Neural progenitor cell (in vitro differentiated cells): ENCODE data around the gene GPR132. TPM values are rescaled to one million over a fixed set of nuclear protein-coding genes. Genes with fewer than 3 reads are reported as not detected.

Source experiments
- DNase-seq: peaks from one replicate; pipeline ENCODE4 v3.0.0-alpha.2; 2016; ENCODE audit warnings: low spot score
- H2AFZ ChIP-seq: fragments of 200-600 bp; sonication (generic); replicated peaks from 2 replicates; pipeline ENCODE4 v1.6.1; 2016; ENCODE audit warnings: antibody characterized with exemption
- H3F3A ChIP-seq: fragments of 200-600 bp; sonication (generic); 2 replicates; pipeline ENCODE4 v1.6.1; 2016; ENCODE audit warnings: antibody characterized with exemption, low read depth
- H3K27ac ChIP-seq: fragments of 200-600 bp; sonication (generic); 2 replicates; pipeline ENCODE4 v1.5.1; 2016; ENCODE audit warnings: mild to moderate bottlenecking
- H3K27me3 ChIP-seq: fragments of 200-600 bp; sonication (generic); 2 replicates; pipeline ENCODE4 v1.6.1; 2016; ENCODE audit warnings: mild to moderate bottlenecking, moderate library complexity
- H3K36me3 ChIP-seq: fragments of 200-600 bp; sonication (generic); 2 replicates; pipeline ENCODE4 v1.5.1; 2016
- H3K4me1 ChIP-seq: fragments of 200-600 bp; sonication (generic); 2 replicates; pipeline ENCODE4 v1.6.1; 2016; ENCODE audit warnings: mixed run types
- H3K4me2 ChIP-seq: fragments of 200-600 bp; sonication (generic); 2 replicates; pipeline ENCODE4 v1.6.1; 2016
- H3K4me3 ChIP-seq: fragments of 200-600 bp; sonication (generic); 2 replicates; pipeline ENCODE4 v1.5.1; 2016
- H3K79me2 ChIP-seq: fragments of 200-600 bp; sonication (generic); 2 replicates; pipeline ENCODE4 v1.6.1; 2016; ENCODE audit warnings: low read depth
- H3K9ac ChIP-seq: fragments of 200-600 bp; sonication (generic); 2 replicates; pipeline ENCODE4 v1.6.1; 2016
- H3K9me3 ChIP-seq: fragments of 200-600 bp; sonication (generic); 2 replicates; pipeline ENCODE4 v1.5.1; 2016; ENCODE audit warnings: low read depth
- H4K20me1 ChIP-seq: fragments of 200-600 bp; sonication (generic); 2 replicates; pipeline ENCODE4 v1.6.1; 2016; ENCODE audit warnings: low read depth
- H3K27ac Mint-ChIP-seq: 3 replicates; pipeline ENCODE4 v1.8.0; 2021; ENCODE audit warnings: mixed read lengths
- H3K27me3 Mint-ChIP-seq: 2 replicates; pipeline ENCODE4 v1.8.0; 2022; ENCODE audit warnings: low read depth, mild to moderate bottlenecking, inconsistent platforms, moderate library complexity, mixed read lengths; ENCODE audit not compliant: insufficient read depth
- H3K36me3 Mint-ChIP-seq: 3 replicates; pipeline ENCODE4 v1.8.0; 2021; ENCODE audit warnings: mixed read lengths
- H3K4me1 Mint-ChIP-seq: 3 replicates; pipeline ENCODE4 v1.8.0; 2021; ENCODE audit warnings: mixed read lengths
- H3K4me3 Mint-ChIP-seq: 3 replicates; pipeline ENCODE4 v1.8.0; 2021; ENCODE audit warnings: mild to moderate bottlenecking, moderate library complexity, mixed read lengths
- H3K9me3 Mint-ChIP-seq: 3 replicates; pipeline ENCODE4 v1.8.0; 2020; ENCODE audit warnings: mixed read lengths
- EZH2 ChIP-seq: fragments of 200-600 bp; sonication (generic); IDR thresholded peaks from 2 replicates; pipeline ENCODE4 v1.6.1; 2017; ENCODE audit warnings: antibody characterized with exemption, mild to moderate bottlenecking, moderate library complexity
- EZH2phosphoT487 ChIP-seq: fragments of 200-600 bp; sonication (generic); IDR thresholded peaks from 2 replicates; pipeline ENCODE4 v1.6.1; 2017; ENCODE audit warnings: antibody characterized with exemption
- total RNA-seq: library from RNA; depleted of rRNA; stranded (reverse); fragments of >200 nt; gene quantifications from 2 replicates; pipeline ENCODE4 v1.2.3, GENCODE V29; 2015; ENCODE audit warnings: low replicate concordance
- TF ChIP-seq, protein P1 (sequence below): fragments of 200-600 bp; sonication (generic); IDR thresholded peaks from 2 replicates; pipeline ENCODE4 v1.5.1; 2017; ENCODE audit warnings: antibody characterized with exemption, mild to moderate bottlenecking

Gene GPR132
- total RNA-seq, 1 donor from 2014 or later, result 0.51 TPM

DNA sequence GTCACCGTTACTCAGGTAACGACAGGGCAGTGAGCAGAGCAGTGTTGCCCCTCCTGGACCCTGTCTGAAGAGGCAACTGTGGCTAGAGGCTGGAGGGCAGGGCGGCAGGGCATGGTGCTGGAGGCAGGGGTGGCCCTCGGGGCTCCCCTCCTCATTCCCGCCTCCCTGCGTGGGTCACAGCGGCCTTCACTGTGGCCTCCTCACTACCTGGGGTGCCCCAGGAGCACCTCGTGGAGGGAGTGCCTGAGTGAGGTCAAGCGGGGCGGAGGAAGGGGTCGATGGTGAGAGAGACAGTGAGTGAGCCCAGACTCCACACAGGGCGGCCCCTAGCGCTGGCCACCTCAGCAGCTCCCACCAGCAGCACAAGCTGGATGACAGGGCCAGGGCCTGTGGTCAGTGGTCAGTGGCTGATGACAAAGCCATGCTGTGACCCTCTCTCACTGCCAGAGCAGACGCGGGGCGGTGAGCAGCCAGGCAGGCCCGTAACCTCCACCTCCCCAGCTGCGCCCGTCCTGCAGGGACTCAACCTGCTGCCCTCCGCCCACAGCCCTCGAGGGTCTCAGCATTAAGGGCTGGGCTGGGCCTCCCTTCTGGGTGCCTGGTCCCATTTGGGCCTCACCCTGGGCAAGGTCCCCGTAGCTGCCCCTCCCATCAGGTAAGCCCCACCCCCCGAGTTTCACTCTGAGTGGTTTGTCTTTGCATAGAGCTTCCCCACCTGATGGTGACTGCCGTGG is 17.8 kb downstream of the GPR132 start:
- no peak overlapping the region for H3K9ac ChIP-seq
- no peaks in the 10 kb centered on the region for H3F3A ChIP-seq
- no peak for TF ChIP-seq EZH2
- no peak for TF ChIP-seq EZH2phosphoT487
- TF ChIP-seq, protein P1, sequence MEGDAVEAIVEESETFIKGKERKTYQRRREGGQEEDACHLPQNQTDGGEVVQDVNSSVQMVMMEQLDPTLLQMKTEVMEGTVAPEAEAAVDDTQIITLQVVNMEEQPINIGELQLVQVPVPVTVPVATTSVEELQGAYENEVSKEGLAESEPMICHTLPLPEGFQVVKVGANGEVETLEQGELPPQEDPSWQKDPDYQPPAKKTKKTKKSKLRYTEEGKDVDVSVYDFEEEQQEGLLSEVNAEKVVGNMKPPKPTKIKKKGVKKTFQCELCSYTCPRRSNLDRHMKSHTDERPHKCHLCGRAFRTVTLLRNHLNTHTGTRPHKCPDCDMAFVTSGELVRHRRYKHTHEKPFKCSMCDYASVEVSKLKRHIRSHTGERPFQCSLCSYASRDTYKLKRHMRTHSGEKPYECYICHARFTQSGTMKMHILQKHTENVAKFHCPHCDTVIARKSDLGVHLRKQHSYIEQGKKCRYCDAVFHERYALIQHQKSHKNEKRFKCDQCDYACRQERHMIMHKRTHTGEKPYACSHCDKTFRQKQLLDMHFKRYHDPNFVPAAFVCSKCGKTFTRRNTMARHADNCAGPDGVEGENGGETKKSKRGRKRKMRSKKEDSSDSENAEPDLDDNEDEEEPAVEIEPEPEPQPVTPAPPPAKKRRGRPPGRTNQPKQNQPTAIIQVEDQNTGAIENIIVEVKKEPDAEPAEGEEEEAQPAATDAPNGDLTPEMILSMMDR, result no peak
- H3K4me1 ChIP-seq, result no peaks in the 10 kb centered on the region
- Mint-ChIP-seq H3K27me3 (peaks cover 11% of the 10 kb centered on the region), H3K9me3 (peaks cover 3% of the 10 kb centered on the region), H3K4me1 (peaks cover 9% of the 10 kb centered on the region), H3K4me3 (no peak overlapping the region), H3K36me3 (no peaks in the 10 kb centered on the region), H3K27ac (no peak overlapping the region)
- peaks cover 15% of the 10 kb centered on the region for H3K27me3 ChIP-seq
- H4K20me1 ChIP-seq, result no peaks in the 10 kb centered on the region
- H3K36me3 ChIP-seq, result no peaks in the 10 kb centered on the region
- no peak overlapping the region for H3K27ac ChIP-seq
- no peaks in the 10 kb centered on the region for H3K9me3 ChIP-seq
- DNase-seq, result no peak
- no peaks in the 10 kb centered on the region for H3K79me2 ChIP-seq
- H2AFZ ChIP-seq, result no peak overlapping the region
- H3K4me2 ChIP-seq, result no peak overlapping the region
- H3K4me3 ChIP-seq, result no peak overlapping the region

DNA sequence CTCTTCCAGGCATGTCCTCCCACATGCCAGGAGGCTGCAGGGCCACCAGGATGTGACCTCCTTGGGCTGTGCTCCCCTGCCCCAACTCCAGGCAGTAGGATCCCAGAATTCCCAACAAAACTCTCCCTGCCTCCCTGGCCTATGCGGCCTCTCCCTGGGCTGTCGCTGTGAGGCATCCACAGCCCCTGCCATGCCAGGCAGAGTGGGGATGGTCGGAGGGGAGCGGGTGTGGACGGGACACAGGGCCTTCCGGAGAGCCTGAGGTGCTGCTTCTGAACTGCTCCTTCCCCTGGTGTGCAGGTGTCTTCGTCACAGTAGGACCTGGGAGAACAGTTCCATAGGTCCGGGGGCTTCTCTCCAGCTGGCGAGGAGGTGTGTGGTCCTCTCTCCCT is 18.3 kb downstream of the GPR132 start:
- Mint-ChIP-seq H3K4me3 (no peak overlapping the region), H3K9me3 (peaks cover 3% of the 10 kb centered on the region), H3K27me3 (peaks cover 11% of the 10 kb centered on the region), H3K27ac (no peak overlapping the region), H3K36me3 (no peaks in the 10 kb centered on the region), H3K4me1 (peaks cover 13% of the 10 kb centered on the region)
- Histone ChIP-seq H3K27me3 (peaks cover 15% of the 10 kb centered on the region), H3K79me2 (no peaks in the 10 kb centered on the region), H3K27ac (no peak overlapping the region), H4K20me1 (no peaks in the 10 kb centered on the region), H3K4me3 (no peak overlapping the region), H3K9me3 (no peaks in the 10 kb centered on the region), H3K9ac (no peak overlapping the region), H3F3A (no peaks in the 10 kb centered on the region), H3K36me3 (no peaks in the 10 kb centered on the region), H2AFZ (no peak overlapping the region), H3K4me2 (no peak overlapping the region), H3K4me1 (no peaks in the 10 kb centered on the region)
- no peak for DNase-seq
- TF ChIP-seq EZH2 (no peak), EZH2phosphoT487 (no peak)
- TF ChIP-seq, protein P1, result no peak

DNA sequence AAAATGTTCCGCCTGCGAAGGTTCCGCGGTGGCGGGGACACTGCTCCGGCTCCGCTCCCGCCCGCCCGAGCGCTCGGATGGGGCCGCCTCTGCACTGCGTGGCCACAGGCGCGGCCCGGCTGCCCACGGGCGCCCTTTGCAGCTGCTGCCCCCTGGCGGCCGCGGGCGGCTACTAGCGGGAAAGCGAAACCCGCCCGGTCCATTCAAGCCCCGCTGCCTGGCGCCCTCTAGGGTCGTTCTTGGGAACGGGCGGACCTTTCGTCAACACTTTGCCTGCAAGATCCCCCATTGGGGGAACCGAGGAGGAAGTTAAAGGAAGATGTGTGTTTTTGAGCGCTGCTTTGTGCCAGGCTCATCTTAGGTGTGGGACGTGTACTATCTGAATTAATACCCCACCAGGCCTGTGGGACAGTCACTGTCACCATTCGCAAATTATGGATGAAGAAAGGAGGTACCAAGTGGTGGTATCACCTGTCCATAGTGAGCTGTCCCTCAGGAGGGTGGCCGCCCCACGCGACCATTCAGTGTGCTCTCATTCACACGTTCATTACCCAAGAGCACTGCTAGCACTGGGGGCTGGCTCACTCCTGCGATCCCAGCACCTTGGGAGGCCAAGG is 19.4 kb downstream of the GPR132 start:
- Mint-ChIP-seq H3K27me3 (peaks cover 5% of the 10 kb centered on the region), H3K4me3 (peak overlapping the region; percentile 58), H3K9me3 (peaks cover 3% of the 10 kb centered on the region), H3K36me3 (no peaks in the 10 kb centered on the region), H3K27ac (no peak overlapping the region), H3K4me1 (peaks cover 14% of the 10 kb centered on the region)
- Histone ChIP-seq H3K4me2 (peak overlapping the region; percentile 28), H3K4me3 (no peak overlapping the region), H3F3A (no peaks in the 10 kb centered on the region), H3K27ac (no peak overlapping the region), H3K36me3 (no peaks in the 10 kb centered on the region), H4K20me1 (no peaks in the 10 kb centered on the region), H2AFZ (no peak overlapping the region), H3K9ac (no peak overlapping the region), H3K79me2 (no peaks in the 10 kb centered on the region), H3K4me1 (no peaks in the 10 kb centered on the region), H3K9me3 (no peaks in the 10 kb centered on the region), H3K27me3 (peaks cover 15% of the 10 kb centered on the region)
- TF ChIP-seq EZH2 (peak; percentile 56), EZH2phosphoT487 (no peak)
- TF ChIP-seq, protein P1, result peak; percentile 100
- peak; percentile 94 for DNase-seq
